AG04450 (cell line): ENCODE measurements around the gene WNT5B. TPM values are rescaled to one million over a fixed set of nuclear protein-coding genes. Genes with fewer than 3 reads are reported as not detected.

Experiments
- CTCF ChIA-PET: fragments of 300-600, 350-600 bp; formaldehyde crosslinking; extraction: SDS; loops from one replicate; lab custom pipeline; 2022; ENCODE audit warnings: antibody characterized with exemption, inconsistent platforms; lab: Charles Lee
- POLR2A ChIA-PET: fragments of 350-600 bp; formaldehyde crosslinking; extraction: SDS; loops from one replicate; lab custom pipeline; 2021; ENCODE audit warnings: antibody characterized with exemption, inconsistent platforms; lab: Yijun Ruan, JAX
- DNase-seq: peaks from one replicate; pipeline ENCODE4 v3.0.0-alpha.2; 2011; ENCODE audit warnings: low read depth, low spot score
- H3K27ac ChIP-seq: one replicate; pipeline ENCODE4 v1.5.1; 2012; ENCODE audit warnings: low read depth, low read length, control low read depth
- H3K27me3 ChIP-seq: one replicate; pipeline ENCODE4 v1.6.0; 2012; ENCODE audit warnings: low read length; ENCODE audit not compliant: control insufficient read depth, insufficient read depth
- H3K4me3 ChIP-seq: 2 replicates; pipeline ENCODE4 v1.5.1; 2011; ENCODE audit warnings: mild to moderate bottlenecking, low read depth, low read length, control low read depth
- H3K9me3 ChIP-seq: 2 replicates; pipeline ENCODE4 v1.5.1; 2012; ENCODE audit warnings: low read length; ENCODE audit not compliant: control insufficient read depth, insufficient read depth
- CTCF ChIP-seq: IDR thresholded peaks from 2 replicates; pipeline ENCODE4 v1.5.1; 2011; ENCODE audit warnings: low read depth, low read length, control low read depth, inconsistent platforms
- polyA plus RNA-seq: library from polyadenylated mRNA; depleted of rRNA; stranded (reverse); fragments of >200 nt; gene quantifications from 2 replicates; pipeline ENCODE4 v1.2.3, GENCODE V29; 2011

Gene WNT5B
- polyA plus RNA-seq, 1 experiment = 22.2 TPM

GRCh38 chr12:1622406-1622805 is 6.6 kb upstream of the WNT5B start:
- H3K27ac ChIP-seq = no peak overlapping the region
- ChIA-PET CTCF (interaction anchor here (1.3 kb wide), 1 partner anchor 13 kb away, joined by 3 read pairs; no protein-coding TSS in a partner anchor), POLR2A (no interaction called here)
- no peaks in the 10 kb centered on the region for H3K9me3 ChIP-seq
- TF ChIP-seq CTCF = no peak
- H3K27me3 ChIP-seq = no peaks in the 10 kb centered on the region
- no peak for DNase-seq
- no peak overlapping the region for H3K4me3 ChIP-seq

DNA sequence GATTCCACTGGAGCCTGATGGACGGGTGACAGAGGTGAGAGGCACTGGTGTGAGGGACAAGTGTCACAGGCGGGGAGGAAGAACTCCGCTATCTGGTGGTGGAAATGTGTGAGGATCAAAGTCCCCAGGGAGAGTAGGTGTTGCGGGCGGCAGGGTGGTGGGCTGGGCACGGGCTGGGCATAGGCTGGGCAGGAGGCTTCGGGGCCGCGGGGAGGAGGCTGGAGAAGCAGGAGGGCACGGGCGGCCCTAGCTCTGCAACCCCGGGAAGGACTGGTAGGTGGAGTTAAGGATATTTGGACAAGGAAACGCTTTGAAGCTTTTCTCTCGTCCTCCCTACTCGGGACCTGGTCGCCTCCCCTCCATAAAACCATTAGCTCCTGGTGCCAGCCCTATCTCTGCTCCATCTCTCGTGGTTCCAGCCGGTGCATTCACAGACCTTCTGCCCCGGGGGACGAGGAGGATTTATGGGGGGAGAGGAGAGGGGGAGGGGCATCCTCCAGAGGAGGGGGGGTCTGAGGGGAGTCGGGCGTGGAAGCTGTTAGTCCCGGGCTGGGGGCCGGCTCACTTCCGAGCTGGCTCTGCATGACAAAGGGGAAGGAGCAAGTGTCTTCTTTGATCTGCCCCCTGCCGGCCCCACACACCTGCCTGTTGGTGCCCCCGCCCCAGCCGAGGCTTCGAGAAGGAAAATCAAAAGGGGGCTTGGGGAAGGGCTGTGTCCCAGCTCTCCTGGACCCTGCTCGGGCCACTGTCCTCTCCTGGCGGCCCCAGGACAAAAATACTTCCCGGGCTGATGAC is 504 bp downstream of the WNT5B start:
- TF ChIP-seq CTCF = no peak
- POLR2A ChIA-PET = interaction anchor here (0.7 kb wide), 2 partner anchors 17 to 989 kb away, joined by 4 read pairs; no protein-coding TSS in a partner anchor
- Histone ChIP-seq H3K27me3 (no peaks in the 10 kb centered on the region), H3K9me3 (no peaks in the 10 kb centered on the region), H3K27ac (no peak overlapping the region), H3K4me3 (peak overlapping the region; percentile 36)
- DNase-seq = no peak
- CTCF ChIA-PET = interaction anchor here (0.5 to 1.4 kb wide), 5 partner anchors 24 to 511 kb away, joined by 3 to 5 read pairs (median 3); no protein-coding TSS in a partner anchor

DNA sequence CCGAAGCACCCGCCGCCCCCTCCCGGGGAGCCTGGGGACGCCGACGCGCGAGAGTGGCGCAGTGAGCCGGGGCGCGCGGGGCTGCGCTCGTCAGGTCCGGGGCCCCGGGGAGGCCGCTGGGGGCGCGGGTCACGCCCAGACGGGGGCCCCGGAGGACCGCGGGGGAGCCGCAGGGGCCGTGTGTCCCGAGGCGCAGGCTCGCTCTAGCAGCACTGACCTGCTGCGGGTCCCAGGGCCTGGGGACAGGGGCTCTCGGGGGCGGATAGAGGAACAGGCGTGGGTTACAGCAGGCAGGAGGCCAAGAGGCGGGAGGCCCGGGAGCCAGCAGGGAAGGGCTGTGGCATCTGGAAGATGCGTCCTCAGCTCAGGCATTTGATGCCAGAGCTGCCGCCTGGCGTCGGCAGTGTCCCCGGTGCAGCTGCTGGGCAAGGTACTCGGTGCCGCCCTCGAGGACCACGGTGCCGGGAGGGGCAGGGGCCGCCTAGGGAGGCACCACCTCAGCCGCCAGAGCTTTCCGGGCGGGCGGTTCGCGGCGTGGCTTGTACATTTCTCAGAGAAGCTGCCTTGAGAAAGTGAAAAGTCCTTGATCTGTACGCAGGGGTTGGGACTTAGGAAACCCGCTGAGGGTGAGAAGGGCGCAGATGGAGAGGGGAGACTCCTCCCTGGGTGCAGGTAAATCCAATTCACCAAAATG is 1.2 kb downstream of the WNT5B start:
- Histone ChIP-seq H3K27ac (no peak overlapping the region), H3K9me3 (no peaks in the 10 kb centered on the region), H3K27me3 (no peaks in the 10 kb centered on the region), H3K4me3 (peak overlapping the region; percentile 37)
- CTCF ChIA-PET = interaction anchor here (1.0 to 1.4 kb wide), 2 partner anchors 161 to 512 kb away, joined by 5 to 8 read pairs; no protein-coding TSS in a partner anchor
- DNase-seq = no peak
- POLR2A ChIA-PET = no interaction called here
- 0 out of 2 replicates have a peak, but pooled peaks have one; percentile 1 for TF ChIP-seq CTCF

DNA sequence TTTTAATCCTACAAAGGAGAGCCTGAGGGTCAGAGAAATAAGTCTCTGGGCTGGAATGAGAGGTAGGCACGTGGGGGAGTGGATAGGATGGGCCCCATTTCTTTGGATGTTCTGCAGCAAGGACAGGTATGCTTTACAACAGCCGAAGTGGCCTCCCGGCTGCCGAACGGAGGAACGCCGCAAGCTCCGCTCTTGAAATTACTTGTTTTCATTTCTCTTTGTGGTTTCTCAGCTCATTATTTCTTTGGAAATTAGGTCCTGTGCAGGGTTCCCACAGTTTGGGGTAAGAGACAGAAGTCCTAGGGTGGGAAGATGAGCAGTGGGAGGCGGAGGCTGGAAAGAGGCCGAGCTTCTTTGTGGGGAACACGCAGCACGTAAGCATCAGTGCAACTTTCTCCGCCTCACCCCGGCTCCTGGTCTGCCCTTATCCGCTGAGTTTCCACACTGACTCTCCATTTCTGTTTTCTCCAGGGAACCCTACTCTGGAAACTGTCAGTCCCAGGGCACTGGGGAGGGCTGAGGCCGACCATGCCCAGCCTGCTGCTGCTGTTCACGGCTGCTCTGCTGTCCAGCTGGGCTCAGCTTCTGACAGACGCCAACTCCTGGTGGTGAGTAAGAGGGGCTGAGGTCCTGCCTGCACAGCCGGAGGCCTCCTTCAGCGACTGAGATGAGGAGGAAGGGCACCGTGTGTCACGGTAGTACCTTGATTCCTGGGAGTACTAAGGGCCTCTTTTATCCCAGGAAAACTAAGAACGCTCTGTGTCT is 2.0 kb downstream of the WNT5B start:
- Histone ChIP-seq H3K9me3 (no peaks in the 10 kb centered on the region), H3K27me3 (no peaks in the 10 kb centered on the region), H3K27ac (no peak overlapping the region), H3K4me3 (no peak overlapping the region)
- peak; percentile 20; the same call in 1 of the 2 replicates for TF ChIP-seq CTCF
- POLR2A ChIA-PET = no interaction called here
- no peak for DNase-seq
- CTCF ChIA-PET = interaction anchor here (1.0 to 1.4 kb wide), 2 partner anchors 160 to 513 kb away, joined by 5 to 8 read pairs; no protein-coding TSS in a partner anchor
